Nephron (organoid): ENCODE data around the gene ENTR1.

ENCODE experiments used
- H3K27ac Mint-ChIP-seq, 3 experiments: 2 replicates each; pipeline ENCODE4 v1.8.0; 2020; ENCODE audit warnings: mixed read lengths in 3 of 3, mild to moderate bottlenecking in 2 of 3, moderate library complexity in 1 of 3
- H3K27me3 Mint-ChIP-seq: 2 replicates; pipeline ENCODE4 v1.8.0; 2021; ENCODE audit warnings: low read depth, mild to moderate bottlenecking, moderate library complexity, mixed read lengths
- H3K36me3 Mint-ChIP-seq: 2 replicates; pipeline ENCODE4 v1.8.0; 2020; ENCODE audit warnings: low read depth, mixed read lengths
- H3K4me1 Mint-ChIP-seq: 2 replicates; pipeline ENCODE4 v1.8.0; 2020; ENCODE audit warnings: mixed read lengths
- H3K4me3 Mint-ChIP-seq, 3 experiments: 2 replicates each; pipeline ENCODE4 v1.8.0; 2020; ENCODE audit warnings: mild to moderate bottlenecking in 3 of 3, mixed read lengths in 3 of 3, moderate library complexity in 2 of 3
- H3K9me3 Mint-ChIP-seq: 2 replicates; pipeline ENCODE4 v1.8.0; 2020; ENCODE audit warnings: mixed read lengths
- TF ChIP-seq, protein P1 (sequence below), 3 experiments: fragments of 200-600 bp; sonication (generic); IDR thresholded peaks; one replicate each; pipeline ENCODE4 v1.5.0; 2021; ENCODE audit warnings: antibody characterized with exemption in 3 of 3; ENCODE audit not compliant: unreplicated experiment in 3 of 3

Gene ENTR1, protein sequence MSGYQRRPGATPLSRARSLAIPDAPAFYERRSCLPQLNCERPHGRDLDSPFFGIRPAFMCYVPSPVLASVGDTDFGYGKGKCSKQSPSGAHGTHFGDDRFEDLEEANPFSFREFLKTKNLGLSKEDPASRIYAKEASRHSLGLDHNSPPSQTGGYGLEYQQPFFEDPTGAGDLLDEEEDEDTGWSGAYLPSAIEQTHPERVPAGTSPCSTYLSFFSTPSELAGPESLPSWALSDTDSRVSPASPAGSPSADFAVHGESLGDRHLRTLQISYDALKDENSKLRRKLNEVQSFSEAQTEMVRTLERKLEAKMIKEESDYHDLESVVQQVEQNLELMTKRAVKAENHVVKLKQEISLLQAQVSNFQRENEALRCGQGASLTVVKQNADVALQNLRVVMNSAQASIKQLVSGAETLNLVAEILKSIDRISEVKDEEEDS

DNA sequence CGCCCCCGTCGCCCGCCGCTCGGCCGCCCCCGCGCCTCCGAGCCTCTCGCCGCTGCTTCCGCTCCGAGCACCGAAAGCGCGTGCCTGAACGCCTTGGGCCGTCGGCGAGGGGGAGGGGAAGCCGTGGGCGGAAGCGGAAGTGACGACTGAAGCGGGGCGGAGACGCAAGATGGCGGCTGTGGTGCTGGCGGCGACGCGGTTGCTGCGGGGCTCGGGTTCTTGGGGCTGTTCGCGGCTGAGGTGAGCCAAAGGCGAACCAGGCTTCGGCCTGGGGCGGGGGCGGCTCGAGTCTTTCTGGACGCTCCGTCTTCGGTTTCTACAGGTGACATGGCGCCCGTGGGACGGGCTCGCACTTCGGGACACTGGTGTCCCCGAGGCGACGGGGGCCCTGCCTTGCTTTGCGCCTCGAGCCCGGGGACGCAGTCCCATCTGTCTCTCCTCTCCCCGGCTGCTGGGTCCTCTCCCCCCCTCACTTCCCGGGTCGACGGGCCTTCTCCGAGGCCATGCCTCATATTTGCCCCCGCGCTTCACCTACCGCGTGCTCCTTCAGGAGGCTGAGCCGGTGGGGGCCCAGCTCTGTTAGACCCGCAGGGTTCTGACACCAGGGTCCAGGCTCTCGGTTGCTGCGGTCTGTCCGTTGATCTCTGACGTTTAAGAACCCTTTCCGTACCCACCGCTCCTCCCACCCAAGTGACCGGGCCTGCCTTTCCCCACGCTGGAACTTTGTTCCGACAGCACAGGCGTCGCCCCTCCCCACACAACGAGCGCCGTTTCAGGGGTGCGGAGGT is at the start of gene ENTR1, which contains the start of gene PMPCA:
Gene ENTR1, minus strand, starts transcription at position 115 of the 788 bp plus-strand sequence. CDS start 217 bp downstream, outside the sequence.
Gene PMPCA, plus strand, starts transcription at position 159 of the 788 bp plus-strand sequence. Its CDS starts 11 bp downstream, at position 170.
- H3K4me1 Mint-ChIP-seq = peaks cover 23% of the 10 kb centered on the region
- peaks cover 38% of the 10 kb centered on the region for H3K36me3 Mint-ChIP-seq
- TF ChIP-seq, protein P1, sequence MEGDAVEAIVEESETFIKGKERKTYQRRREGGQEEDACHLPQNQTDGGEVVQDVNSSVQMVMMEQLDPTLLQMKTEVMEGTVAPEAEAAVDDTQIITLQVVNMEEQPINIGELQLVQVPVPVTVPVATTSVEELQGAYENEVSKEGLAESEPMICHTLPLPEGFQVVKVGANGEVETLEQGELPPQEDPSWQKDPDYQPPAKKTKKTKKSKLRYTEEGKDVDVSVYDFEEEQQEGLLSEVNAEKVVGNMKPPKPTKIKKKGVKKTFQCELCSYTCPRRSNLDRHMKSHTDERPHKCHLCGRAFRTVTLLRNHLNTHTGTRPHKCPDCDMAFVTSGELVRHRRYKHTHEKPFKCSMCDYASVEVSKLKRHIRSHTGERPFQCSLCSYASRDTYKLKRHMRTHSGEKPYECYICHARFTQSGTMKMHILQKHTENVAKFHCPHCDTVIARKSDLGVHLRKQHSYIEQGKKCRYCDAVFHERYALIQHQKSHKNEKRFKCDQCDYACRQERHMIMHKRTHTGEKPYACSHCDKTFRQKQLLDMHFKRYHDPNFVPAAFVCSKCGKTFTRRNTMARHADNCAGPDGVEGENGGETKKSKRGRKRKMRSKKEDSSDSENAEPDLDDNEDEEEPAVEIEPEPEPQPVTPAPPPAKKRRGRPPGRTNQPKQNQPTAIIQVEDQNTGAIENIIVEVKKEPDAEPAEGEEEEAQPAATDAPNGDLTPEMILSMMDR (IDR thresholded peaks at IDR 0.05; ENCODE audit: unreplicated experiment in 3 of 3) = no peak

DNA sequence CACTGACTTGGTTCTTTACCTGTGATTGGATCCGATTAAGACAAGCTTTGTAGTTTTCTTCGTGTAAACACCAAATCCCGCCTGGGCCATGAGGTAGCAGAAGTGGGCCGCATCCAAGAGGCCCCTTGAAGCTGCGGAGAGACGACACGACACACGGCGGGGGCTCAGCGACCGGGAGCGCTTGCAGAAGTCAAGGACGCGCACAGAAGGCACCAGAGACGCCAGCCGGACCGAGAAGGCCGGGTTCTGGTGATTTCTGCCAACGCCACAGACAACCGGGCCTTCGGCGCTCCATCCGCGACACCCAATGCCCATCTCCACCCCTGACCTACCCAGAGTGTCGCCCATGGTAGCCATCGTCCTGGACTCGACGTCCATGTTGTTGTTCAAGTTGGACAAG is 49.0 kb upstream of the ENTR1 start:
- Mint-ChIP-seq H3K27ac (no peak overlapping the region), H3K27me3 (no peaks in the 10 kb centered on the region), H3K4me3 (no peak overlapping the region), H3K9me3 (no peaks in the 10 kb centered on the region), H3K4me1 (no peaks in the 10 kb centered on the region), H3K36me3 (peaks cover 71% of the 10 kb centered on the region)
- TF ChIP-seq, protein P1 (IDR thresholded peaks at IDR 0.05; ENCODE audit: unreplicated experiment in 3 of 3) = no peak

More for the DNA sequence above, at the start of gene ENTR1, which contains the start of gene PMPCA:
- Mint-ChIP-seq H3K27ac (peak within 1 kb of the TSS; percentile 37 to 77 (median 66)), H3K9me3 (no peaks in the 10 kb centered on the region), H3K27me3 (no peaks in the 10 kb centered on the region), H3K4me3 (peak within 1 kb of the TSS; percentile 91 to 95 (median 94))

DNA sequence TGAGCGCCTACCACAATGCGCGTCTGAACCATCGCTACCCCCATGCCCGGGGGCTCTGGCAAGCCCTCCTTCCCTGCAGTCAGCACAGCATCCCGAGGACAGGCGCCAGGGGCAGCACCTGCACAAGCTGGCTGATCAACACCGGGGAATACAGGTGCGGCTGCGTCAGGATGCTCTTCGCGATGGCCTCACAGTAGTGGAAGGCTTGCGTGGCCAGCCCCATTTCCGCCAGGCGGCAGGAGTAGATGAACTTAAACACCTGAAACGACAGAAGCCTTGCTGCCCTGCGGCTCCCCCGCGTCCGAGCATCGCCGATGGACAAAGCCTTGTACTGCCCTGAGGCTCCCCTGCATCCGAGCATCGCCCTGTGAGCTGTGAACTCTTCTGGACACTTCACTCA is 46.9 kb upstream of the ENTR1 start:
- H3K9me3 Mint-ChIP-seq = no peaks in the 10 kb centered on the region
- TF ChIP-seq, protein P1 (IDR thresholded peaks at IDR 0.05; ENCODE audit: unreplicated experiment in 3 of 3) = no peak
- peaks cover 70% of the 10 kb centered on the region for H3K36me3 Mint-ChIP-seq
- no peak overlapping the region for H3K27ac Mint-ChIP-seq
- H3K27me3 Mint-ChIP-seq = no peaks in the 10 kb centered on the region
- H3K4me3 Mint-ChIP-seq = no peak overlapping the region
- H3K4me1 Mint-ChIP-seq = no peaks in the 10 kb centered on the region

DNA sequence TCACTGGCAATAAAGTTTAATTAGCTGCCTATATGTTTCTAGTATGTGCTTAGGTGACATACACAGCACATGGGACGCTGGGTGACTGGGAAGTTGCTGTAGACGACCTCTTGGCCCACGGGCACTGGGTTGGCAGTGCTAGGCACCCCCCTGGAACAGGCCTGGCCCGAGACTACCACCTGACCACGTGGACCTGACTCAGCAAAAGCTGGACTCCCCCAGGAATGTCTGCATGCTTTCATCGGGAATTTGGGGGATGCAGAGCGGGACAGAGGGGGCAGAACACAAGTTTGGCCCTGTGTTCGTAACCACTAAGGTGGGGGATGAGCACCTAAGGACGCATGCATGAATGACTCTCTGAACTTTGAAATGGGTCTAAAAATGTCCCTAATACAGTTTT is 45.8 kb upstream of the ENTR1 start:
- no peaks in the 10 kb centered on the region for H3K4me1 Mint-ChIP-seq
- no peaks in the 10 kb centered on the region for H3K27me3 Mint-ChIP-seq
- no peak overlapping the region for H3K4me3 Mint-ChIP-seq
- H3K36me3 Mint-ChIP-seq = peaks cover 70% of the 10 kb centered on the region
- H3K9me3 Mint-ChIP-seq = no peaks in the 10 kb centered on the region
- H3K27ac Mint-ChIP-seq = no peak overlapping the region
- TF ChIP-seq, protein P1 (IDR thresholded peaks at IDR 0.05; ENCODE audit: unreplicated experiment in 3 of 3) = no peak

DNA sequence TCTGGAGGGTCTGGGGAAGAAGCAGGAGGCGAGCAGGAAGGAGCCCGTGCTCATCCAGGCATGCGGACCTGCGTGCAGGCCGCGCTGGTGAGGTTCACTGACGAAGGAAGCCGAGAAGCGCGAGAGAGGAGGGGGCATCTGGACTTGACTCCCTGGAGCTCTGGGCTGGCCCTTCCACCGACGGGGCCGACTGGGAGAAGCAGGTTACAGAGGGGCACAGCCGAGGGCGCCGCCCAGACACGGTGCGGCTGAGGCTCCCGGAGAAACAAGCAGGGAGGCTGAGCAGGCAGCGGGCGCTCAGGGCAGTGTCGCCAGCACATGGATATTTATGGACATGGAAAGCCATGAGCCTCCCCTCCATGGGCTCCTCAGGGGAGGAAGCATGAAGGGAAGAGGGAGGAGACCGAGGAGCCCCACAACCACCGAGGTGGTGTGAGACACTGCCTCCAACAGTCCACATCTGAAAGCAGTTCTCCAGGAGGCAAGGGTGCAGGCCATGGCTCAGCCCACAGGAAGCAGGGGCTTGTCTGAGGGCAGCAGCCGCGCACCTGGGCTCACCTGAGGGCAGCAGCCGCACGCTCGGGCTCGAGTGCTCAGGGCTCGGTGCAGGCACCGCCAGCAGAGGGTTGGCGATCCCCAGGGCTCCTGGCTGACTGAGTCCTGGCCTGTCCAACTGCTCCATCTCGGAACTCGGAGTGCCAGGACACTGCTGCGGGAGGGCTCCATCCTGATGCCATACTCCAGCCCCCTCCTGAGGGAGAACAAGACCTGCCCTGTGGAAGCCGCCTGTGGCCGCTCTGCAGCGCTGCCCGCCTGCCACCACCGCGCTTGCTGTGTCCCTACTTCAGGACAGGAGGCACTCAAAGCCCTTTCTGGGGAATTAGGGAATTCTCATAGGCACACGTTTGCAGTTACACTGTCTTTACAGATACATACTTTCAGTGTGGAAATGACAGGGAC is 44.9 kb upstream of the ENTR1 start:
- Mint-ChIP-seq H3K9me3 (no peaks in the 10 kb centered on the region), H3K36me3 (peaks cover 75% of the 10 kb centered on the region), H3K4me1 (no peaks in the 10 kb centered on the region), H3K27ac (no peak overlapping the region), H3K27me3 (no peaks in the 10 kb centered on the region), H3K4me3 (no peak overlapping the region)
- TF ChIP-seq, protein P1 (IDR thresholded peaks at IDR 0.05; ENCODE audit: unreplicated experiment in 3 of 3) = no peak
